HG03139 (cell line): ENCODE measurements around the gene NOC4L.
"Not testable (repeated sequence)": the region's sequence is repeated elsewhere in the genome, so short reads cannot be mapped to it uniquely, and the experiment has no call there.

ENCODE experiments used
- ATAC-seq: cut with Tn5 transposase; IDR thresholded peaks from one replicate; pipeline ENCODE4 v1.9.1; 2021; ENCODE audit not compliant: unreplicated experiment

The NOC4L gene

DNA sequence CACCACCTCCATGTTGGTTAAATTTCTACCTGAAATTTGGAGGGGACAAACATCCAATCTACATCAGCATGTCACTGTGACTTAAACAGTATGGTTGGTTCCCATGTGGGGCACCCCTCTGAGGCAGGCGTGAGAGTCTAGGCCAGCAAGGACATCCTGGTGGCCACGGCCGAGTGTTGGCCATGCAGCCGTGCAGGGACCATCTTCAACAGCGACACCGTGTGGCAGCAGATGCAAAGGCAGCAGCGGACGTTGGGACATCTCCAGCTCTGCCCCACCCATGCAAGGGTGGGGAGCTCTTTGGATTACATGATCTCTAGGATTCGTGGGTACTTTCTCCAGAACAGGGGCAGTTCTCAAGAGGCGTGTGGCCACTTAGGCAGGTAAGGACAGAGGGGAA, 49.8 kb downstream of the NOC4L start:
- no peak for ATAC-seq

DNA sequence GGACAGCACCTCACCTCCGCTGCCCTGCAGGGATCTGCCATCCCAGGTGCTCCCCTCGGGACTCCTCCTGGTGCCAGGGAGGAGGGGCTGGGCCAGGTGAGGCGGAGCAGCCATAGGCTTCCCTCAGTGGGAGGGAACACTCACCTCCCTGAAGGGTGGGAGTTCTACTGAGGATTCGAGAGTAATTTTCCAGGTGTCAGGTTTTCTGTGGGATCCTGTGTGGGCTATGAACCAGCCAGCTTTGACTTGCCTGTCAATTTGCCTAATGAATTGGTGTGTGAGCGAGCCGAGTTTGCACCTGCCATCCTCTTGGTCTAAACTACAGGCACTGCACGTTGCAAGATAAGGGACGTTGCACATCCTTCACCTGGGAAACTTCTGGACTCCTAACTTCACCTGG, 50.3 kb downstream of the NOC4L start:
- no peak for ATAC-seq

DNA sequence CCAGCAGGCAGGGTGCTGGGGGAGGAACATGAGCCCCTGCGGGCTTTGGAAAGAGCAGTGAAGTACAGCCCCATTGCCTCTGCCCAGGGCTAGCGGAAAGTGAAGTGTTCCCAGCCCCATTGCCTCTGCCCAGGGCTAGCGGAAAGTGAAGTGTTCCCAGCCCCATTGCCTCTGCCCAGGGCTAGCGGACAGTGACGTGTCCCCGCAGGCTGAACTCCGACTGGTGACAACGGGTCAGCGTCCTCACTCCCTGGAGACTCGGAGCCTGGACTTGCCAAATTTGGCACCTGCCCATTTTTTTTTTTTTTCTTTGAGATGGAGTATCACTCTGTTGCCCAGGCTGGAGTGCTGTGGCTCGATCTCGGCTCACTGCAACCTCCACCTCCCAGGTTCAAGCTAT, 51.0 kb downstream of the NOC4L start:
- not testable (repeated sequence) for ATAC-seq

DNA sequence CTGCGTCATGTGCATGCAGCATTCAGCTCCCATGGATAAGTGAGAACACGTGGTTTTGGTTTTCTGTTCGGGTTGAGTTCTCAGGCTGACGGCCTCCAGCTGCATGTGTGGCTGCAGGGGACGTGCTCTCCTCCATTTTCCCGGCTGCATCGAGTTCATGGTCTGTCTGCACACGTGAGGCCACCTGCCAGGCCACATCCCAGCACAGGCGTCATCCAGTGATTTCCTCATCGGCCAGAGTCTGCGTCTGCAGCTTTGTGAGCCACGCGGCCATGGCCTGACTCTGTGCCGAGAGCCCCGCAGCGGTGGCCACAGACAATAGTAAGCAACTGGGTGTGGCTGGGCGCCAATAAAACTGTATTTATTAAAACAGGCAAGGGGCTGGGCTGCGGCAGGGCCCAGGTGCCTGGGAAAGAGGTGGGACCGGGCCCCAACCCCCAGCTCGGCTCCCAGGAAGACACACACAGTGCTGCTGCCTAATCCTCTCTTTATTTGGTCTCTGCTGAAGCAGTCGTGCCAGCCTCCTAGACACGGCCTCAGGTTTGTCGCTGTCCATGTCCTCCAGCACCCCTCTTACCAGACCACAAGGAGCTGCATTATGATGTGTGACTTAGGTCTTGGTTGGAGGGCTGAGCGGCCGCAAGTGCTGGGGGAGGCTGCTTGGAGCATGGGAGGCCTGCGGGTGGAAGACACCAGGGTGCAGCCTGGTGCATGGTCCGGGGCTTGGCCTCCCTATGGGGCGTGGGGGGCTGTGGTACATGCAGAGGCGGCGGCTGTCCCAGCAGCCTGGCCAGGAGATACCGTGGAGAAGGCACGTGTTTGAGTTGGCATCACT, 52.0 kb downstream of the NOC4L start:
- ATAC-seq = no peak

DNA sequence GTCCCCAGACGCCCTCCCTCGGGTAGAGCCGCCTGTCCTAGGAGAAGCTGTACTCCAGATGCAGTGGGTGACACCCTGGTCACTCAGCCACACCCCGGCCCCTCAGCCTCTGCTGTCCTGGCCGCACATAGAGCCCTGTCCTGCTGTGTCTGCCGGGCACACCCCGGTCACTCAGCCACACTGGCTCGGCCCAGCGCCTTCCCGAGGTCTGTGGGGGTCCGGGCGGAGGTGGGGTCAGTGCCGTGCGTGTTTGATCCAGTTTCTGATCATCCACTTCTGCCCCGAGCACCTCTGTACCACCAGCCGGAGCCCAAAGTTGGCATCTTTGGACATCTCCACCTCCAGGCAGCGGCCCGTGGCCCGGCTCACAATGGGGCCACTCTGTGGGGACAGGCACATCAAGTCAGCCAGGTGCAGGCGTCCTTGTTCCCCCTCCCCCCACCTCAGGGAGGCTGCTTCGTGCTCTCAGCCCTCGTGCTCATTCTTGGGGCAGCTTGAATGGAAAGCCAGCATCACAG, 52.7 kb downstream of the NOC4L start:
- ATAC-seq = no peak

DNA sequence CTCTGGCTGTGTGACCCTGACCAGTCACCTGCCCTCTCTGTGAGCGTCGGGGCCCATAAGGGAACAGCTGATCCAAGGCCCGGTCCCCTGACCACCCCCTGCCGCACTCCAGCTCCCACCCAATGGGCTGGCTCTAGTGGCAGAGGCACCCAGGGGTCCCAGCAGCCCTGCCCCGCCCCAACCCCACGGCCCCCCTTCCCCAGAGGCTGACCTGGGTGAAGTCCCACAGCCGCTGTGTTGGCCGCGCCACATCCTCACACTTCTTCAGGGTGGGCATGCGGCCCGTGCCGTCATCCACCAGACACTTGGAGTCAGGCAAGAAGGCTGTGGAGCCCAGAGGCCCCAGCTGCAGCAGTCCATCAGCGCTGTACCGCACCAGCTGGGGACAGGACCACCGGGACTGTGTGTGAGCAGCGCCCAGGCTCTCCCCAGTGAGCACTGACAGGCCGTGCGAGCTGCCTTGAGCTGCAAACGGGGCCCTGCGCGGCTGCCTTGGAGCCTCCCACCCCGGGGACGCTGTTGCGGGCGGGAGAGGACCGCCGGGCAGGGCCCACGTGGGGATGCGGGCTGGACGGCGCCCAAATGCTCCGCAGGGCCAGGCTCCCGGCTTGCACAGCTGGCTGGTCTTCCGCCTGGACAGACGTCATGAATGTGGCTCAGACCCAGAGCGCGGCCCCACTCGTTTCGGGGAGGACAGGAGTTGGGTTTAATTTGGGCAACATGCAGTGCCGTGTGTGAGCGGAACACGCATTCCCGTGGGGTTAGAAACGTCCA, 53.5 kb downstream of the NOC4L start:
- ATAC-seq = no peak

DNA sequence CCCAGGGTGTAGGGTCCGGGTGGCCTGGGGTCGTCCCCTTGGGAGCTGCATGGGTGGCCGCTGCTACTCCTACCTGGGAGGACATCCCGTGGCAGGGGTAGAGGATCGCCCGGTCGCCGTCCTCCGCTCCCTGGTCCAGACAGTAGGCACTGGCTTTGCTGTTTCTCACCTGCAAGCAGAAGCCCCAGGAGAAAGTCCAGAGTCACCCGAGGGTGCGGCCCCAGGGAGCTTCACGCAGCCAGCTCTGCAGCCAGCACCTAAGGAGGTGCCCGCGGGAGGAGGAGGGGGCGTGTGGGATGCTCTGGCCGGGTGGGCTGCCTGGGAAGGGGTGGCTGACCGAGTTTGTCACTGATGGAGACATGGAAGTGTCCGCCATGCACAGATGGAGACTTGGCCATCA, 54.8 kb downstream of the NOC4L start:
- ATAC-seq = no peak

- ATAC-seq = no peak
These were observed 55.5 kb downstream of the NOC4L start for GRCh38 chr12:132199526-132200319.

GRCh38 chr12:132200800-132201199, 56.5 kb downstream of the NOC4L start:
- no peak for ATAC-seq

- no peak for ATAC-seq
These were observed 57.3 kb downstream of the NOC4L start for GRCh38 chr12:132201391-132202120.
